Fibroblast of gingiva (primary cell): ENCODE results near the gene REEP1.
"Not testable (repeated sequence)": the region's sequence is repeated elsewhere in the genome, so short reads cannot be mapped to it uniquely, and the experiment has no call there.

Experiments used
- DNase-seq: peaks from one replicate; pipeline ENCODE4 v3.0.0-alpha.2; 2011; ENCODE audit warnings: low read depth

Gene REEP1

DNA sequence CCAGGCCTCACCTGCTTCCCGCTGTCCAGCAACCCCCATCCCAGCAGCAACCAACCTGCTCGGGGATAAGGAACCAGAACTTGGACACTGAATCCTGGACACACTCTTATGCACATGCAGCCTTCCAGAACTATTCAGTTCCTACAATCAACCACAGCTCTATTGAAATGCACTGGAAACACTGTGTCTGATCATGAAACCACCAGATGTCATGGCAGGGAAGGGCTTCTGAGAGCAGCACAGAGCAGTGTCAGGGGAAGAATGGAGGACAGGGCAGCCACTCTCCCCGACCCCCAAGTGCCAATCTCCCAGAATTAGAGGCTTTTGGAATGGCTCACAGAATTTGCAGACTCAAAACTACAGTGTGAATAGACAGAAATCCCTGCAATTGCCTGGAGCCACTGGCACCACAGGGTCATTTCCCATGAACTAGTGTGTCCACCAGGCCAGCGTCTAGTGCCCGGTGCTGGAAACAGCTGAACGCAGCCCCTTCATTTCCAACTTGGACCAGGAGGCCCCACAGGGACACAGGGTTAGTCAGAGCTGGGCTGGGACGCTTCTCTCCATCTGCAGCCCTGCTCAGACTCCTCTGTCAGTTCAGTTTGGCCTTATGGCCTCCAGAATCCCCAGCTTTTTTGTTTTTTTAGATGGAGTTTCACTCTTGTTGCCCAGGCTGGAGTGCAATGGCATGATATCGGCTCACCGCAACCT lies 112.6 kb downstream of the REEP1 start:
- DNase-seq = no peak

DNA sequence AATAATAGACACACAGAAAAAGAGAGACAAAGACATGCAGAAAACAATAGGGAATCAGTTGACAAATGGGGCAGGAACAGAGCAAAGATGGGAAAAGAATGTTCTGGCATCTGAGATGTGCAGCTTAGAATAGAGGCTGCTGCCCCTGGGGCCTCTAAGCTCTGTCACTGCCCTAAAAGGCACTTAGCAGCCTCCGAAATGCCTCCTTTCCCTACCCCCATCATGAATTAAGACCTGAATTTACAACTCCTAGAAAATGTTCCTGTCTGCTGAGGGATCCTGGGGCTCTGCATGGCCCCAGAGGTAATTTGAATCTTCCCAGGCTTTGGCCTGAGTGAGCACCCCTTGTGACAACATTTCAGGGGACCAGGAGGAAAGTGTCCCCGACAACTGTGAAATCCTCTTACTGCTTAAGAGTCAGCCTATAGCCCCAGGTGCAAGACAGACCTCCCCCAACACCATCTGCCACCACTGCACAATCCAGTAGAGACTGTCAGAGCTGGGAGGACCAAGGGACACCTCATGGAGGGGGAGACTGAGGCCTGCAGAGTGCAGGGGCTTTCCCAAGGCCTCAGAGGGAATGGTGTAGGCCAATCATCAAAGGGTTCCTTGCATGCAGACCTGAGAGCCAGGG lies 113.4 kb downstream of the REEP1 start:
- DNase-seq = no peak

- peak; percentile 33 for DNase-seq
Observed at GRCh38 chr2:86223140-86223926, 114.1 kb downstream of the REEP1 start.

- DNase-seq = peak; percentile 34
Observed at GRCh38 chr2:86221066-86221684, 116.3 kb downstream of the REEP1 start.

DNA sequence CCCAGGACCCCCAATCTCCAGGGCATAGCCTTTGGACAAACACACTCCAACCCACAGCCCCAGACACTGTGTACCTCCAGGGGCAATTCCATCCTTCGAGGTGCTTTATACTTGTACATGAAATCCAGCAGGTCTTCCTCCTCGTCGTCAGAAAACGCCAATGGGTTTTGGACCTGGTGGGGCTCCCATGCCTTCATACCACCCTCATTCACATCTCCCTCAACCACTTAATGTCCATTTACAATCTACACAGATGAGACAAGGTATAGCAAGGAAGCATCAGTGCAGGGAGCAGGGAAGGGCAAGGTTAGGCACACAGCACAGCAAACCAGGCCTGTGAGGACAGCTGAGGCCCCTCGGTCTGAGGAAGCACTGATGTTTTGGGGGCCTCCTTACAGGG lies 117.5 kb downstream of the REEP1 start:
- no peak for DNase-seq

DNA sequence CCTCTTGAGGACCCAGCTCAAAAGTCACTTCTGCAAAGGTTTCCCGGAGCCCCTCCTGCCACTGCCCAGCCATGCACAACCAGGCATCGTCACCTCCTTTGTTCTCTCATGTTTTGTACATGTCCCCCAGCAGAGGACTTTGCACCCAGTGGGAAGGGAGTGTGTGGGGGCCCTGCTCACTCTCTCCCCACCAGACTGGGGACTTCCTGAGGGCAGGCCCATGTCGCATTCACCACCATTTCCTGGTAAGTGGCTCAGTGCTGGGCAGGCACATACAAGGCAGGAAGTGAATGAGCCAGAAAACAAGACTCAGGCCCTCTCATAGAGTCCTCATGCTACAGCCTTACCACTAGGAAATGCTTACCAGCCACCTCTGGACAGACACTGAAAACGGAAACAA lies 119.3 kb downstream of the REEP1 start:
- no peak for DNase-seq

GRCh38 chr2:86216575-86217555 lies 120.6 kb downstream of the REEP1 start:
- peak; percentile 47 for DNase-seq

DNA sequence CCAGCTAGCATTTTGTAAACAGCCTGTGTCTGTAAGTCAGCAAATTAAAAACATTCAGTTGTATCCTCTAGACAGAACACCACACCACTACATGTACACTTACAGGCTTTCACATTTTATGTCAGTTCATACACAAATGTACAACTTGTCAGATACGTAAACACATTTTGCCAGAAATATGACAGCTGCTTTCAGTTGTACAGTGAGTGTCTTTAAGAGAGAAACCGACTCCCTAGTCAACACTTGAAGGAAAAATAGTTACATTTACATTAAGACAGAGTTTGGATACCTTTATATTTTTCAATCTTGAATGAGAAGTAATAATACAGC lies 123.0 kb downstream of the REEP1 start:
- no peak for DNase-seq

- no peak for DNase-seq
Observed at GRCh38 chr2:86213699-86214502, 123.5 kb downstream of the REEP1 start.

DNA sequence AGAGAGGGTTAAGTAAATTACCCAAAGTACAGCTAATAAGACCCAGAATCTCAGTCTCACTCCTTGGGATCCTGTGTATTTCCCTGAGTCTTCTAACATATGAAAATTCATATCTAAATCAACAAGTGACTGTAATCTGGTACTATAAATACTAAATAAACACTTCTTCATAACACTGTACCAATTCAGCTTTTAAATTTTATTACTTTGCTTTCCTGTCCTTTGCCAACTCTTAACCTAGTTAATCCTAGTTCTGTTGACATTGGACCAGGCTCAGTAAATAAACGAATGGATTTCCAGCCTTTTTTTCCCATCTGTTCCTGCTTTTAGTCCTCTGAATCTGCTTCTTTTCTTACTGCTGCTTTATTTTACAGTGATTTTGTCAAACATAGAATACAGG lies 124.4 kb downstream of the REEP1 start:
- no peak for DNase-seq

DNA sequence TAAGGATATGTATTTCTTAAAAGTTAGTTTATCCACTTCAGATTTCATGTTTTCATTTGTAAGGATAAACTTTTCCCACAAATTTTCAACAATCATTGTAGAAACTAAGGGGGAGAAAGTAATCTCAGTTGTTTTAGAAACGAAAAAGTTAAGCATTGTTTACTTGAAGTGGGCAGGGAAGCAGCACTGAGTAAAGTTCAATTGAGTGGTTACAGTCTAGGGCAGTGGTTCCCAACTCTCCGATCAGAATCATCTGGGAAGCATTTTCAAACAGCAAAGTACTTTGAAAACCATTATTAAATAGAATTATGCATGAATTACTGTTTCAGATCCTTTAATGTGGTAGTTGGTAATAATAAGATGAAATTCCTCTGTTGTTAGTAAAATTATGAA lies 125.6 kb downstream of the REEP1 start:
- DNase-seq = no peak

DNA sequence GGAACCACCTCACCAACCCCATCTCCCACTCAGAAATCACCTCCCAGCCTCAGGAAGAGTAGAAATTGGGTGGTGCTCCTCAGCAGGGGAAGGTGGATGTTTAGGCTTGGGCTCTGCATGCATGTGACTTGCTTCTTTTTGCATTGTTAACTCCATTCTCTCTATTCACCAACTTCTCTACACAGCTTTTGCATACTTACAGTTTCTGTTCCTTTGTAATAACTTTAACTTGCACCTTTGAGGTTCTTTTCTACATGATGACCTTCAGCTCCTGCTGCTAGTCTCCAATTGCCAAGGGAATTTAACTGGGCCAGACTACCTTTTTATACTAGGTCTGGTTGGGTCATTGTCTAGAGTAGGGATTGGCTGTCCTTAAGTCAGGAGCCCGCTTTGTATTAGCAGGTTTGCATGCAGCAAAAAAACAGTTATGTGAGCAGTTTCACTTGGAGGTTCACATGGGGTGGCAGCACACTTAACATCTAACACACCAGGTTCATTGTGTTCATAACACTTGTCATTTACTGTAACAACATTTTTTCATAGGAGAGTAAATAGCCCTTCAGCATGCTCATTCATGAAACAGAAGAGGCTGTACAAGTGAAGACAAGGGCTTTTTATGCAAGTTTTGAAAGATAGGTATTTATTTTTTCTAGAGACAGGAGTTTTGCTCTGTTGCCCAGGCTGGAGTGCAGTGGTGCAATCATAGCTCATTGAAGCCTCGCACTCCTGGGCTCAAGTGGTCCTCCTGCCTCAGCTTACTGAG lies 126.2 kb downstream of the REEP1 start:
- no peak for DNase-seq

GRCh38 chr2:86204458-86204857 lies 133.0 kb downstream of the REEP1 start:
- no peak for DNase-seq

DNA sequence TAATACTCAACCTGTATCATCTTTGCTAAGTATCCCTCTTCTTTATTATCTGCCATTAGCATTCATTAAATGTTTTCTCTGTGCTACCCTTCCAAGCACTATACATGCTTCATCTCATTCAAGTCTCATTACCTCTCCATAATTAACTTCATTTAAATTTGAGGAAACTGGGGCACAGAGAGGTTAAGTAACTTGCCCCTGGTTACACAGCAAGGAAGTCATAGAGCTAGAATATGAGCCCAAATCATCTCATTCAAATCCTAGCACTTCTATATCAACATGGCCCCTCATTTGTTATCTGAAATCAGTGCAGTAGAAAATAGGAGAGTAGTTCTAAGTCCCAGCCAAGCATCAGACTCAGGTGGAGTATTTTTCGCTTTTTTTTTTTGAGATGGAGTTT lies 133.8 kb downstream of the REEP1 start:
- no peak for DNase-seq

DNA sequence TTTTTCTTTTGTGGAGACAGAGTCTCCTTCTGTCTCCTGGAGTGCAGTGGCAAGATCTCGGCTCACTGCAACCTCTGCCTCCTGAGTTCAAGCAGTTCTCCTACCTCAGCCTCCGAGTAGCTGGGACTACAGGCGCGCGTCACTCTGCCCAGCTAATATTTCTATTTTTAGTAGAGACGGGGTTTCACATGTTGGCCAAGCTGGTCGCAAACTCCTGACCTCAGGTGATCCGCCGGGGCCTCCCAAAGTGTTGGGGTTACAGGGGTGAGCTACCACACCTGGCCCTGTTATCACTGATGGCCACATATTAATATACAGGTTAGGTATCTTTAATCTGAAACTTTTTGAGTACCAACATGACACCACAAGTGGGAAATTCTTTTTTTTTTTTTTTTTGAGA lies 134.7 kb downstream of the REEP1 start:
- DNase-seq = no peak

DNA sequence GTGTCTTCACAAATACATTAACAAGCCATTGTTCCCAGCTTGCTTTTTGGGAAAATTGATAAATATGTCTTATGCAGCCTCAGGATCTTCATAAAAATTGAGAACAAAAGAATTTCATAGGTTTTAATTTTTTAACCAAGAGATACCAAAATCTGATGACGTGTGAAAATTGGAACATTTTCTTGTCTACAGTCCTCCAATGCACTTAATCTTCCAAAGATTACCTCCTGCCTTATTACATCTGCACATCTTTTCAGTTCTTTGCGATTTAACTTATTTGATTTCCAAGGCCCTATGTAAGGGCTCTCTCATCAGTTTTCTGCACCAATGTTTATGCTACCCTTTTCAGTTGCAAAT lies 135.1 kb downstream of the REEP1 start:
- DNase-seq = no peak

- no peak for DNase-seq
Observed at GRCh38 chr2:86201671-86202335, 135.6 kb downstream of the REEP1 start.

DNA sequence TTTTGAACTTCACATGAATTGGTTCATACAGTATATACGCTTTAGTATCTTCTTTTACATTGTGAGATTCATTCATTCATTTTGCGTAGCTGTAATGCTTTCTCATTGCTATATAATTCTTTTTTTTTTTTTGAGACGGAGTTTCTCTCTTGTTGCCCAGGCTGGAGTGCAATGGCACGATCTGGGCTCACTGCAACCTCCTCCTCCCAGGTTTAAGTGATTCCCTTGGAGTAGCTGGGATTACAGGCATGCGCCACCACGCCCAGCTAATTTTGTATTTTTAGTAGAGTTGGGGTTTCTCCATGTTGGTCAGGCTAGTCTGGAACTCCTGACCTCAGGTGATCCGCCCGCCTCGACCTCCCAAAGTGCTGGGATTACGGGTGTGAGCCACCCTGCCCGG lies 136.9 kb downstream of the REEP1 start:
- DNase-seq = not testable (repeated sequence)

DNA sequence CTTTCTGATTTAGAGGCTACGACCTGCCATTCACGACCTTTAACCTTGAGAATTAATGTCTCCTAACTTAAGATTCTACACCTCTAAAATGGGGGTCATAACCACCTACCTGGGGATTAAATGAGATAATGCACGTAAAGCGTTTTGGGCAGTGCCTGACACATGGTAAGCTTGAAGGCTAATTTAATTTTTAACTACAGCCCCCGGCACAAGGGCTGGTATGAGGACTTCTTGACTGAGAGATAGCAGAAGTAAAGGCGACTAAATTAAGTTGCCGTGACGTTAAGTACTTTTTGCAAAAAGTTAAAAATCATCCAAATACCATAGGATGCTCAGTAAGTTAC lies 137.6 kb downstream of the REEP1 start:
- no peak for DNase-seq
